Esophagus squamous epithelium (tissue), 4 donors: ENCODE measurements around the gene MAOA.

ENCODE experiments used
- POLR2A ChIP-seq, 4 donors: fragments of 450-650 bp; IDR thresholded peaks; one replicate each; pipeline ENCODE4 v1.6.1; 2017; ENCODE audit warnings: antibody characterized with exemption in 4 of 4, mild to moderate bottlenecking in 4 of 4, moderate library complexity in 3 of 4
- TF ChIP-seq, protein P1 (sequence below), 6 experiments: fragments of 450-650 bp in 4 of 6; fragments of 200-600 bp in 2 of 6; sonication (generic) in 2 of 6; IDR thresholded peaks; one replicate each; pipeline ENCODE4 v1.5.1; 2016 to 2019; ENCODE audit warnings: antibody characterized with exemption in 6 of 6, mild to moderate bottlenecking in 4 of 6, moderate library complexity in 4 of 6

- no peak for TF ChIP-seq POLR2A (IDR thresholded peaks at IDR 0.05)
- TF ChIP-seq, protein P1, sequence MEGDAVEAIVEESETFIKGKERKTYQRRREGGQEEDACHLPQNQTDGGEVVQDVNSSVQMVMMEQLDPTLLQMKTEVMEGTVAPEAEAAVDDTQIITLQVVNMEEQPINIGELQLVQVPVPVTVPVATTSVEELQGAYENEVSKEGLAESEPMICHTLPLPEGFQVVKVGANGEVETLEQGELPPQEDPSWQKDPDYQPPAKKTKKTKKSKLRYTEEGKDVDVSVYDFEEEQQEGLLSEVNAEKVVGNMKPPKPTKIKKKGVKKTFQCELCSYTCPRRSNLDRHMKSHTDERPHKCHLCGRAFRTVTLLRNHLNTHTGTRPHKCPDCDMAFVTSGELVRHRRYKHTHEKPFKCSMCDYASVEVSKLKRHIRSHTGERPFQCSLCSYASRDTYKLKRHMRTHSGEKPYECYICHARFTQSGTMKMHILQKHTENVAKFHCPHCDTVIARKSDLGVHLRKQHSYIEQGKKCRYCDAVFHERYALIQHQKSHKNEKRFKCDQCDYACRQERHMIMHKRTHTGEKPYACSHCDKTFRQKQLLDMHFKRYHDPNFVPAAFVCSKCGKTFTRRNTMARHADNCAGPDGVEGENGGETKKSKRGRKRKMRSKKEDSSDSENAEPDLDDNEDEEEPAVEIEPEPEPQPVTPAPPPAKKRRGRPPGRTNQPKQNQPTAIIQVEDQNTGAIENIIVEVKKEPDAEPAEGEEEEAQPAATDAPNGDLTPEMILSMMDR (IDR thresholded peaks at IDR 0.05), result no peak
Measured at GRCh38 chrX:43745938-43746721, 90.0 kb downstream of the MAOA start.
